Progenitor cell of endocrine pancreas (in vitro differentiated cells): ENCODE data around the gene AGPAT4. TPM values are rescaled to one million over a fixed set of nuclear protein-coding genes. Genes with fewer than 3 reads are reported as not detected.
A peak's percentile ranks its signal among the peaks of the same experiment; 100 is the strongest.

Experiments
- DNase-seq: peaks from one replicate; pipeline ENCODE4 v3.0.0; 2021; ENCODE audit warnings: low spot score; ENCODE audit not compliant: unreplicated experiment
- H3K27ac Mint-ChIP-seq: 2 replicates; pipeline ENCODE4 v1.8.0; 2021; ENCODE audit warnings: mild to moderate bottlenecking, moderate library complexity, mixed read lengths
- H3K27me3 Mint-ChIP-seq: 2 replicates; pipeline ENCODE4 v1.8.0; 2021; ENCODE audit warnings: mixed read lengths
- H3K36me3 Mint-ChIP-seq: 2 replicates; pipeline ENCODE4 v1.8.0; 2022; ENCODE audit warnings: mixed read lengths; ENCODE audit not compliant: insufficient read depth
- H3K4me1 Mint-ChIP-seq: 2 replicates; pipeline ENCODE4 v1.8.0; 2021; ENCODE audit warnings: low read depth, mixed read lengths
- H3K4me3 Mint-ChIP-seq: 2 replicates; pipeline ENCODE4 v1.8.0; 2021; ENCODE audit warnings: low read depth, mild to moderate bottlenecking, moderate library complexity, mixed read lengths
- H3K9me3 Mint-ChIP-seq: 2 replicates; pipeline ENCODE4 v1.8.0; 2021; ENCODE audit warnings: low read depth, mixed read lengths
- total RNA-seq: library from RNA; stranded (reverse); gene quantifications from 2 replicates; pipeline ENCODE4 v1.2.1, GENCODE V29; 2021
- TF ChIP-seq, protein P1 (sequence below): fragments of 200-600 bp; sonication (generic); IDR thresholded peaks from one replicate; pipeline ENCODE4 v1.5.0; 2021; ENCODE audit warnings: antibody characterized with exemption, mild to moderate bottlenecking; ENCODE audit not compliant: unreplicated experiment

The AGPAT4 gene
- total RNA-seq, 1 donor from 2014 or later = 43.7 TPM

DNA sequence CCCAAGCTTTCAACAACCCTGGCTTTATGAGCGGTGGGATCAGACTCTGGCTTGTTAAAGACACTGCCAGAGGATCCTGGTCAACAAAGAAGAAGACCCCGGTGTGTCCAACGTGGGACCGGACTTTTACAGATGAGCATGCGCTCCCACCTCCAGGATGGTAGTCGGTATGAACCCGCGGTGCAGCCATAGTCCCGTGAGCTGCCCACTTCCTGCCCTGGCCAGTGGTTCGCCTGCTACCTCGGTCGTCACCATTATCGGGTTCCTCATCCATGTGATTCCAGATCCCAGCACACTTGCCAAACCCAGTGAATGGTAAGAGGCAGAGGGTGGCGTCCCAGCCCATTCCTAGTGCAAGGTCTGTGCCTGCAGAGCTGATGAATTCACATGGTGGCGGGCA is 112.7 kb downstream of the AGPAT4 start:
- TF ChIP-seq, protein P1, sequence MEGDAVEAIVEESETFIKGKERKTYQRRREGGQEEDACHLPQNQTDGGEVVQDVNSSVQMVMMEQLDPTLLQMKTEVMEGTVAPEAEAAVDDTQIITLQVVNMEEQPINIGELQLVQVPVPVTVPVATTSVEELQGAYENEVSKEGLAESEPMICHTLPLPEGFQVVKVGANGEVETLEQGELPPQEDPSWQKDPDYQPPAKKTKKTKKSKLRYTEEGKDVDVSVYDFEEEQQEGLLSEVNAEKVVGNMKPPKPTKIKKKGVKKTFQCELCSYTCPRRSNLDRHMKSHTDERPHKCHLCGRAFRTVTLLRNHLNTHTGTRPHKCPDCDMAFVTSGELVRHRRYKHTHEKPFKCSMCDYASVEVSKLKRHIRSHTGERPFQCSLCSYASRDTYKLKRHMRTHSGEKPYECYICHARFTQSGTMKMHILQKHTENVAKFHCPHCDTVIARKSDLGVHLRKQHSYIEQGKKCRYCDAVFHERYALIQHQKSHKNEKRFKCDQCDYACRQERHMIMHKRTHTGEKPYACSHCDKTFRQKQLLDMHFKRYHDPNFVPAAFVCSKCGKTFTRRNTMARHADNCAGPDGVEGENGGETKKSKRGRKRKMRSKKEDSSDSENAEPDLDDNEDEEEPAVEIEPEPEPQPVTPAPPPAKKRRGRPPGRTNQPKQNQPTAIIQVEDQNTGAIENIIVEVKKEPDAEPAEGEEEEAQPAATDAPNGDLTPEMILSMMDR = no peak
- Mint-ChIP-seq H3K4me1 (no peaks in the 10 kb centered on the region), H3K36me3 (peaks cover 41% of the 10 kb centered on the region), H3K9me3 (peaks cover 11% of the 10 kb centered on the region), H3K4me3 (no peak overlapping the region), H3K27ac (no peak overlapping the region), H3K27me3 (no peaks in the 10 kb centered on the region)
- DNase-seq = no peak

DNA sequence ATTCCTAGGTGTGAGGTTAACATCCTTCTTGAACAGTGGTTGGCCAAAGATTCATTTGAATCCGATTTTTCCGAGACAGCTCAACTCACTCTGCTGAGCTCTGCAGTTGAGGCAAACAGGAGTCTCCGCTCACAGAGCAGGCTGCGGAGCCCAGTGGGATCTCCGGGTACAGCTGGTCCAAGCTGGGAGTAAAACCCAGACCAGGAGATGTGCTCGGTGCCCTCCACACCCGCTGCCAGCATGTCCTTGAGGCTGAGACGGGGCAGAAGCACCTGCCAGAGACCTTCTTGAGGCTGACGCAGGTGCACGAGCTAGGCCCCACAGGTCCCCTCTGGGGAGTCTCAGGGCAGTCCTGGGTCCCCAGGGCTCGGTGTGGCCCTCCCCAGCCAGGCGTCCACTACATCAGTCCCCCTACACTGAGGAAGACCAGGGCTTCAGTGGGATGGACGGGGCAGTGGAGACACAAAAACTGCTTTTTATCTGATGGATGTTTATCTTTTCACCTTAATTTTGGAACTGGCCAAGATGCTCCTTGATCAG is 119.0 kb downstream of the AGPAT4 start:
- Mint-ChIP-seq H3K27ac (peak overlapping the region; percentile 21), H3K36me3 (peaks cover 24% of the 10 kb centered on the region), H3K4me3 (no peak overlapping the region)

DNA sequence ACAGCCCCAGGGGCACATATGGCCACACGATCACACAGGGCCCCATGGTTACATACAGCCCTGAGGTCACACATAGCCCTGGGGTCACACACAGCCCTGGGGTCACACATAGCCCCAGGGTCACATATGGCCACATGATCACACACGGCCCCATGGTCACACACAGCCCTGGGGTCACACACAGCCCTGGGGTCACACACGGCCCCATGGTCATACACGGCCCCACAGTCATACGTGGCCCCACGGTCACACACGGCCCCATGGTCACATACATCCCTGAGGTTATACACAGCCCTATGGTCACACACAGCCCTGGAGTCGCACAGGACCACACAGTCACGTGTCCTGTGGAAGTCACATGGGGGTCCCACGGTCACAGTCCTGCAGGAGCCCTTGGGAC is 120.1 kb downstream of the AGPAT4 start:
- H3K36me3 Mint-ChIP-seq = peaks cover 22% of the 10 kb centered on the region
- H3K27ac Mint-ChIP-seq = no peak overlapping the region
- TF ChIP-seq, protein P1 = no peak

More for the DNA sequence above, 119.0 kb downstream of the AGPAT4 start:
- TF ChIP-seq, protein P1 = no peak
- peaks cover 11% of the 10 kb centered on the region for H3K9me3 Mint-ChIP-seq
- no peaks in the 10 kb centered on the region for H3K27me3 Mint-ChIP-seq
- DNase-seq = no peak
- H3K4me1 Mint-ChIP-seq = no peaks in the 10 kb centered on the region

DNA sequence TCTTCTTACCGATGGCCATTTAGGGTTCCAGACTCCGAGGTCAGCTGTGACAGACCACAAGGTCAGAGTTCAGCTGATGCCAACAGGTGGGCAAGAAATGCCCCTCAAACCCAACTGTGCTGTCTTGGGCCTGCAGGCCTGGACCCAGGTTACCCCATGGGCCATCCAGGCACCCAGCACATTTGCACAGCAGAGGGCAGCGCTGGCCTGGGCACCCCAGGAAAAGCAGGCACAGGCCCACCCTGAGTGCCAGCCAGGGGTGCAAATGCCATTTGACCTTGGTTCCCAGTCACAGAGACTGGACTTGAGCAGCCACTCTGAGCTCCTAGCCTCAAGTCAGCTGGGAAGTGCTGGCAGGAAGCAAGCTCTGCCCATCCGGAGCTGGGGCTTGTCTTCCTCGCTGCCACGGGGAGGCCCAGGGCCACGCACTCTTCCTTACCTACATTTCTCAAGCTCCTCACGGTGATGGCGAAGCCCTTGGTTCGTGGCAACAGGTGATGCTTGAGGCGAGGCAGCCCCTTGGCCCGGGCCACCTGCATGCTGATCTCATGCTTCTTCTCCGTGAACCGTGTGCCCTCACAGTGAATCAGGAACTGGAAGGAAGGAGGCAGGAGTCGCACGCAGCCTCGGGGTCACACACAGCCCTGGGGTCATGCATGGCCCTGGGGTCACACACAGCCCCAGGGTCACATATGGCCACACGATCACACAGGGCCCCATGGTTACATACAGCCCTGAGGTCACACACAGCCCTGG is 120.8 kb downstream of the AGPAT4 start:
- Mint-ChIP-seq H3K4me1 (no peaks in the 10 kb centered on the region), H3K36me3 (peaks cover 18% of the 10 kb centered on the region), H3K27me3 (no peaks in the 10 kb centered on the region), H3K27ac (no peak overlapping the region), H3K9me3 (peaks cover 9% of the 10 kb centered on the region), H3K4me3 (no peak overlapping the region)
- TF ChIP-seq, protein P1 = no peak
- no peak for DNase-seq

More for the DNA sequence above, 120.1 kb downstream of the AGPAT4 start:
- Mint-ChIP-seq H3K9me3 (peaks cover 11% of the 10 kb centered on the region), H3K4me1 (no peaks in the 10 kb centered on the region), H3K27me3 (no peaks in the 10 kb centered on the region), H3K4me3 (no peak overlapping the region)
- no peak for DNase-seq

DNA sequence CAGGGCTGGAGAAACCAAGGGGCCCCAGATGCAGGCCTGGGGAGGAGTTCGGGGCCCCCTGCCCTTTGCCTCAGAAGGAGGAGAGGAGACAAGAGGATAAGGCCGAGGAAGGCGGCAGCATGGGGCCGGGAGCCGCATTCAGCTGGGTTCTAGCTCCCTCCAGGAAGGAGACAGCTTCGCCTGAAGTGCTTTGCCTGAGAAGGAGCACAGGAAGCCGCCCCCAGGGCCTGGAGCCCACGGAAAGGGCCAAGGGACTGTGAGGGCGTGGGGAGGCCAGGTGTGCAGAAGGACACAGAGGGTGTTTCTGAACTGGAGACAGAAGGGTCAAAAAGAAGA is 121.4 kb downstream of the AGPAT4 start:
- DNase-seq = no peak
- Mint-ChIP-seq H3K27me3 (no peaks in the 10 kb centered on the region), H3K4me1 (no peaks in the 10 kb centered on the region), H3K4me3 (no peak overlapping the region), H3K27ac (no peak overlapping the region), H3K9me3 (peaks cover 3% of the 10 kb centered on the region), H3K36me3 (peaks cover 18% of the 10 kb centered on the region)
- TF ChIP-seq, protein P1 = no peak
